HK-2 (cell line): Measurements from ENCODE around the gene CNTN4.

Experiments
- DNase-seq: peaks from one replicate; pipeline ENCODE4 v3.0.0-alpha.2; 2018; ENCODE audit not compliant: unreplicated experiment

Gene CNTN4

DNA sequence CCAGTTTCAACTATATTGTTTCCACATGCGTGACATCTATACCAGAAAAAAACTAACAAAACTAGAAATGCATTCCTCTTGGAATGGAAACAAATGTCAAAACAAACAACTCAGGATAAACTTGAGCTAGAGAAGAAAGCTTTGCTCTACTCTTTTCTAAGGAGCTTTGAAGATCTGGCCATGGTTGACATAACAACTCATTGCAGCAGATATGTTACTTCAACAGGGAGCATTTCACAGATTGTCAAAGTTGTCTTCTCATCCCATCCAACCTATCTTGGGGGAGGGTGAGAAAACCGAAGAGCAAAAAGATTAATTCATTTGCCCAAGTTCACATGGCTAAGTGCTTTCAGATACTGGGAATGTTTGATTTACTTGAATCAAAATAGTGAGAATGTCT lies 484.4 kb downstream of the CNTN4 start:
- DNase-seq, result no peak

DNA sequence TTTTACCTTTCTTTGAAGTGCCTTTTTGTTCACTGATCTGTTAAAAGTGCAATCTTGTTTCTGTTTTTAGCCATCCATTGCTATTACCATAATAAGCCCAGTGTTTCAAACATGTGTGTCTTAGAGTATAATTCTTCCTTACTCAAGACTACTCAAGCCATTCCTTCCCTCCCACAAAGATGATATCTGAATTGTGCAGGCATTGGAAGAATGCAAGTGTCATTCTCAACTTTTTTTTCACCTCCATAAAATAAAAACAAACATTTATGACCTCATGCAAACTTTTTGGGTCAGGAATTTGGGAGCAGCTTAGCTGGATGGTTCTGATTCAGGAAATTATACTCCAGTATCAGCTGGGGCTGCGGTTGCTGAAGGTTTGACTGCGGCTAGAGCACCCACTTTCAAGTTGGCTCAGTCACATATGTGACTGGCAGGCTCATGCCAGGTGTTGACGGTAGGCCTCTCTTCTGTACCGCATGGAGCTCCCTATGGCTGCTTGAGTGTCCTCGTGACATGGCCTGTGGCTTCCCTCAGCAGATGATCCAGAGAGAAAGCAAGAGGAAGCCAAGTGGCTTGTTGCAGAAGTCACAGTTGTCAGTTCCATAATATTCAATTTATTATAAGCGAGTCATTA lies 490.8 kb downstream of the CNTN4 start:
- DNase-seq, result no peak

DNA sequence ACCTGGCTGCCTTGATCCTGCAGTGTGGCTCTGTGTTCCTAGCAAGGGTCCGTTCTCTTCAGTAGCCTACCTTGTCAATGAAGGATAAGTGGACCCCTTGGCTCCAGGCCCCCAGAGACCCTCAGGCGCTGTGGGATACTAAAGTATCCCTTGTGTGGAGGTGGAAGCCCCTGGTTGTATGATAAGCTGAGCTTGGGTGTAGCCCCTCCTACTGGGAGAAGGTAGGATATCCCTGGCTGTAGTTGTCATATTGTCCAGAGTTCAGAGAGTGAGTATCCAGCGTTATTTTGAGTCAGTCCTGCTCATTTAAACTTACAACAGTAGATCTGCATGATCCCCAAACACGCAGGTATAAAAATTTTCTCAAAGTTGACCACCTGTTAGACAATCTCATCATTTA lies 496.8 kb downstream of the CNTN4 start:
- no peak for DNase-seq

DNA sequence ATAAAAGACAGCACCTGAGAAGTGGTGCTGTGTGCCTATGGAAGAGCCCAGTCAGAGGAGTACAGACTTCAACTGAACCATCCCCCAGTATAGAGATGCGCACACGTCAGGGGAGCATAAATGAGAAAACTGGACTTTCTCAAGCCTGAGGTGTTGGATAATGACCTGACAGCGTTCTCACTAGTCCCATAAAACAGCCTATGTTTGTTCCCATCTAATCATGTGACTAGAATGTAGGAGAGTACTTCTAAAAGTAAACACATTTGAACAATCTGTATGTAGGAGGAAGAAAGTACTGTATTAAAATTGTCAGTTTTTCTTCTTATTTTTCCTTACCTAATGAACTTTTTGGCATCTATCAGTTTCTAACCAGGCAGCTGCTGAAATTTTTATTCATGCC lies 498.9 kb downstream of the CNTN4 start:
- no peak for DNase-seq

DNA sequence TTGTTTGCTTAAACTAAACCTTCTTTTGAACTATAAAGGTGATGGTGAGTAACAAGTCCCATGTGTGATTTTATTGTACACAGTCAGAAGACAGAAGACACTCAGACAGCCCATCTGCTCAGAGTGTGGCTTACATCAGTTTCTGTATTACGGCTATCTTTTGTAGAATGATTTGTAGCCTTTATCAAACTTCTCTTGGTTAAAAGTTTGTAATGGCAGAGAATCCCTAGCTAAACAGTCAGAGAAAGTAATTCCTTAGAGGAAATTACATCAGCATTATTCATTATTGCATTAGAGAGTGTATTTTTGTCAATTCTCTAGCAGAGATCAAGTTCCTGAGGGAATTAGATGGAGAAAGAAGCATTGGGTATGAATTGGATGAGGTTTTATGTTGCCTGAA lies 500.8 kb downstream of the CNTN4 start:
- no peak for DNase-seq

DNA sequence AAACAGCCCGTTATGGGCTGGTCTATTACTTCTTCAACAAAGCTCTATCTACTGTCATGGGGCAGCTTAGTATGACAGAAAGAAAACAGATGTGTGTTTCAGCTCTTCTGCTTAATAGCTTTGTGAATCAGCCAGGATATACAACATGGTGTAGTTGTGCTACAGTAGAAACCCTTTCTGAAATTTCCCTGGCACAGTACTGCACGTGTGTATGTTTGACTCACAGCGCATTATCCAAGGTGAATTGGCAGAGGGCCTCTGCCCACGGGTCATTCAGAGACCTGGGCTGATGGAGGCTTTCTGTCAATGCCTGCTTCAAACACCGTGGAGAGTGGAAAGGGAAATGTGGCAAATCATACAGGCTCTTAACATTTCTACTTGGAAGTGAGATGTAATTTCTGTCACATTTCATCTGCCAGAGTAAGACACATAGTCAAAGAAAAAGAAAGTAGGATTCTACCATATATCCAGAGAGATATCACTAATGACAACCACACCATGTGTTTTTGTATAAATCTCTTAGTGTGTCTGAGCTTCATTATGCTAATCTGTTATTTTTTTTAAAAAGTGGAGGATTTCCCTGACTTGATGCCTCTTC lies 505.1 kb downstream of the CNTN4 start:
- no peak for DNase-seq

DNA sequence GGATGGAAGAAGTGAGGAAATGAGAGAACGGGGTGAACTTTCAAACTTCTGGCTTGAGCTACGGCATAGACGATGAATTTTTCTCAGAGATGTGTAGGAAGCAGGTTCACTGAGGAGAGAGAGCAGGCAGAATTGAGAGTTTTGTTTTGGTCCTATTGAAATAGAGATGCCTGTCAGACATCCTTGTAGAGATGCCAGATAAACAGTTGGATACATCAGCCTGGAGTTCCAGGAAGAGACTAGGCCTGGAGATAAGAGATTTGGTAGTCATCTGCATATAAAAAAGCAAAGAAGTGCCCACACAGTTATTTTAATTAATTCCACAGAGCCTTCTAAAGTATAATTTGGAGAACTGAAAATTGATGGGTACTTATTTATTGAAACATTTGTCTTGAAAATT lies 515.9 kb downstream of the CNTN4 start:
- no peak for DNase-seq

DNA sequence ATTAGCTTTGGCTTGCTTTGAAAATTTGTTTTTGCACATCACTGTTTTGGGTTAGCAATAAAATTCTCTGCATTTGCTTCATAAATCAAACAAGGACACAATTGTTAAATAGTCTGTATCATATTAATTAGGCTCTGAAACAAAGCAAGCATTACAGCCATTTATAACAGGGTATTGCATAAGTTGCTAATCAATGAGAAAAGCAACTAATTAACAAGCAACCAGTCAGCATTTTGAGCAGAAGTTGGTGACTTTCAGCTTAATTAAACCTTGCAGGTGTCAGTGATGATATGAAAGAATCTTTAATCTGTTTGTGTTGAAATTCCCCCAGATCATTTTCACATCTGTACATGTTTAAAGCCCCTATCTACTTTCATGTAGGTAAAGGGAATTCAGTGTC lies 516.4 kb downstream of the CNTN4 start:
- no peak for DNase-seq

DNA sequence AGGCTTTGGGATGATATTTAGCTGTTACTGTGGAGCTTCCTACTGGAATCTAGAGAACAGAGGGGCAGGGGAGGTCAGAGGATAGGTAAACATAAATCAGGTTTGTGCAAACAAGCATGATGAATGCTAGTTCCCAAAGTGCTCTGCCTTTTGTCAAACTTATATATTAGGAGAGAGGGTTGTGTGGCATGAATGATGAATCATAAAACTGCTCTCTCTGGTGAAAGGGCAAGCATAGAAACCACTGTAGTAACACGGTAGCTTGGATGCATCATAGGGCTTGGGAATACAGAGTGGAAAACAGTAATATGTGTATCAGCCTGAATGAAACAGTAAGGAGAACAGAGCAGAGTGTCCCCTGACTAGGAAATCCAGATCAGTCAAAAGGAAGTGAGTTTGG lies 524.8 kb downstream of the CNTN4 start:
- DNase-seq, result no peak

DNA sequence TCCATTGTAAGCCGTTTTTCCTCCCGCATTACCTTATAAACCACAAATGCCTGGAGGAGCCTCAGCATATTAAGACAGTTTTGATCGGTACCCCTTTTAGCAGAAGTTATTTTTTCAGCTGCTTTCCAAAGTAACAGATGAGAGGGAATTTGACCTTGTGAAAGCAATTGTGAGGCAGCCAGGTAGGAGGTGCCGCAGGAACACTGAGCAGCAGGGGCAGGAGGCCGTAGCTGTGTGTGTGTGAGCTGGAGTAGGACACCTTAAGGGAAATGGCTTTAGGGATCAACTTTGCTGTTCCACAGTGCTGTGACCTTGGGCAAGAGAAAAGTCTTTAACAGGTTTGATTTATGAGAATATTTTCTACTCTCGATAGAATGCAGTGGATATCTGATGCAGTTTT lies 529.5 kb downstream of the CNTN4 start:
- no peak for DNase-seq

DNA sequence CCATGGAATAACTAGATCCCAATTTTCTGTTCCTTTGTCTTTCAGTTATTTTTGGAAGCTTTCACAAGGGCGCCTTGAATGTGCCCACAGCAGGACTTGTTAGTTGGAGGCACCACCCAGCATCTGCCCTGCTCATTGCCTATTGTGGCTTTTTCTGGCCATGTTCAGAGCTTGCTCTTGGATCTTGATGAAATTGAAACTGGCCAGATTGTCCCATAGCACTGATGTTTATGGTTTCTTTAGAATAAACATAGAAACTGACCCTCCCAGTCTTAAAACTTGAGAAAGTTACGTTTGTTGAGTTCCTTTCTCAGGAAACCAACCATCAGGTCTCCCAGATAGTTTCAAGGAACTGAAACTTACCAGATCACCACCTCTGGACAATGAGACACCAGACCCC lies 536.8 kb downstream of the CNTN4 start:
- DNase-seq, result no peak

DNA sequence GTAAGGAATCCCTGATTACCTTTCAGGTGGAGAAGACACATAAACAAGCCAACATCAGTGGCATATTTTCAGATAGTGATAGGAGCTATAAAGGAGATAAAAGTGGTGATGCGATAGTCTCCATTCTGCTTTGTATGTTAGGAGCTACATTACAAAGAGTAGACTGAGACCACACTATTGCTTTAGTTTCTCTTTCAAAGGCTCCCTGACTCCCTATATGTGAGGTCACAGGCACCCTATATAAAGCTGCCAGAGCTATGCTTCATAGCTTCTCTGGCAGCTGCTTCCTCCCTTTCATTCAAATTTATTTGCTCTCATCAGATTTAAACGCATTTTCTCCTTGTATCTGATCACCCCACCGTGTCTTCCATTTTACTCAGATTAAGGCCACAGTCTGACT lies 544.9 kb downstream of the CNTN4 start:
- no peak for DNase-seq

DNA sequence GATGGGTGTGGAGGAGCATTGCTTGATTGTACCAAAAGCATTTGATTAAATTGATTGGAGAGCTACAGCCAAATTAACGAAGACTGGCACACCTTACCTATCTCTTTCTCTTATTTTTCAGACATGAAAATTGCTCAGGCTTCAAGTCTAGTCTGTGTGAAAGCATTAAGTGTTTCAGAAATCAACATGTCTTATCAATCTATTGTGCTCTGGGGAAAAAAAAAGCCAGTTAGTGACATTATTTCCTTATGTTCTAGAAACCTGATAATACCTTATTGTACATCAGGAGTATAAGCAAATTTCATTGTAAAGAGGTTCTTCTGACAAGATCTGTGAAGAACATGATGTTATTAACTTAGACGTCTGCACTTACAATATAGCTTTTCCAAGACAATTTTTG lies 546.3 kb downstream of the CNTN4 start:
- DNase-seq, result no peak

DNA sequence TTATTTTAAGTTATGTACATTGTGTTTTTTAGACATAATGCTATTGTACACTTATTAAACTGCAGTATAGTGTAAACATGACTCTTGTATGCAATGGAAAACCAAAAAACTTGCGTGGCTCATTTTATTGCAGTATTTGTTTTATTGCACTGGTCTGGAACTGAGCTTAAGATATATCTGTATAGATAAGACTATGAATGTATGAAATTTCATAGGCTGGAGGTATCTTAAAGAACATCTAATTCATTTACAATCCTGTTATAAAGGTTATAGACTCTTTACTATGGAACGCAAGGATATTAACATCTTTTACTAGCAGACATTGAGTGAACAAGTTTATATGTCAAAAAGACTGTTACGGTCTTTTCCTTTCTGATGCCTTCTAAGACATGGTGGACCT lies 552.1 kb downstream of the CNTN4 start:
- DNase-seq, result no peak

DNA sequence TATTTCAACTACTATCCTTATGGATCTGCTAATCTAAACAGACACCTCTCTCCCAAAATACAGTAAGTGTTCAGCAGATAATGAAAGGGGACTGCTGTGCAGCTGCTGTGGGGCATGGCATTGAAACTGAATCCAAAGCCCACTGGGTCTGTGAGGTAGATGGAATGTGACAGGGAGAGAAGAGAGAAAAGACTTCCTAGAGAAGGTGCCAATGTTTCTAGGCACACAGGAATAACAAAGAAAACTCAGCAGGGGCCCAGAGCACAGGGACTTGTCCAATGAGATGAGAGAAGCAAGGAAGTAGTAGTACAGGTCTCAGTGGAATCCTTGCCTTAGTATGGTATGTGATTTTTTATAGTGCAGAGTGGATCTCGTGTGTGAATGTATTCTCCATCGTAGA lies 553.7 kb downstream of the CNTN4 start:
- DNase-seq, result no peak

DNA sequence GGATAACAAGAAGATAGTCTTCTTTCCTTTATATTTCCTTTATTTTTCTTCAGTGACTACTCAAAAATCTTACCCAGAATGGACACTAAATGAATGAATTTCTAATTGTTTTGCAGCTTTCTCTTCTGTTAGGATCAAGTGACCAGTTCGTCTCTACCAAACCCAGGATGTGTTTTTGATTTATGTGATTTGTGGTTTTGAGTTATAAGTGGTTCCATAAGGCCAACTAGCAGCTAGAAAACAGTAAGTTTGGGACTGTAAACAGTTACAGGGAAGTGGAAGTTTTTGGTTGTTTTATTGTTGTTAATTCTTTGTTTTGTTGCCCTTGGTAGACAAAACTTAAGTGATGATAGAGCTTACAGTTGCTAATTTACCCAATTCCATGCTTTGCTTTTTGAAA lies 555.0 kb downstream of the CNTN4 start:
- no peak for DNase-seq

DNA sequence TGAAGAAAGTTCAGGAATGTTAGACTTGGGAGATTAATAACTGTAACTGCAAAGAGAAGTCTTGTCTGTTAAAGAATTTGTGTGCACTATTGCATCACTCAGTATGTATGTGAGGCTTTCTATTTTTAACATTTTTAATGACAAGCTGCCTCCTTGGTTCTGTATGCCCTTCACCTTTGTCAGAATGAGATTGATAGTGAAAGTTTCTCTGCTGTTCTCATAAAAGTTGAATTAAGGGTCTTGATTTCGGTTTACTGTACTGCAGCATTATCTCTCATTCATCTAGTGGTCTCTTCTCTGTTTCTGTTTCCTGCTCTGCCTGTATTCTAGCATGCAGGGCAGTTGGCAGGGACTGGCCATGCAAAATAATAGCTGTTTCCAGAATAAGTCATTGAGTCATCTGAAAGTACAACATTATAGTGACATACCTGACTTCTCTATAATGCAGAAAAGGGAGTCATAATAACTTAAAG lies 556.6 kb downstream of the CNTN4 start:
- DNase-seq, result no peak

DNA sequence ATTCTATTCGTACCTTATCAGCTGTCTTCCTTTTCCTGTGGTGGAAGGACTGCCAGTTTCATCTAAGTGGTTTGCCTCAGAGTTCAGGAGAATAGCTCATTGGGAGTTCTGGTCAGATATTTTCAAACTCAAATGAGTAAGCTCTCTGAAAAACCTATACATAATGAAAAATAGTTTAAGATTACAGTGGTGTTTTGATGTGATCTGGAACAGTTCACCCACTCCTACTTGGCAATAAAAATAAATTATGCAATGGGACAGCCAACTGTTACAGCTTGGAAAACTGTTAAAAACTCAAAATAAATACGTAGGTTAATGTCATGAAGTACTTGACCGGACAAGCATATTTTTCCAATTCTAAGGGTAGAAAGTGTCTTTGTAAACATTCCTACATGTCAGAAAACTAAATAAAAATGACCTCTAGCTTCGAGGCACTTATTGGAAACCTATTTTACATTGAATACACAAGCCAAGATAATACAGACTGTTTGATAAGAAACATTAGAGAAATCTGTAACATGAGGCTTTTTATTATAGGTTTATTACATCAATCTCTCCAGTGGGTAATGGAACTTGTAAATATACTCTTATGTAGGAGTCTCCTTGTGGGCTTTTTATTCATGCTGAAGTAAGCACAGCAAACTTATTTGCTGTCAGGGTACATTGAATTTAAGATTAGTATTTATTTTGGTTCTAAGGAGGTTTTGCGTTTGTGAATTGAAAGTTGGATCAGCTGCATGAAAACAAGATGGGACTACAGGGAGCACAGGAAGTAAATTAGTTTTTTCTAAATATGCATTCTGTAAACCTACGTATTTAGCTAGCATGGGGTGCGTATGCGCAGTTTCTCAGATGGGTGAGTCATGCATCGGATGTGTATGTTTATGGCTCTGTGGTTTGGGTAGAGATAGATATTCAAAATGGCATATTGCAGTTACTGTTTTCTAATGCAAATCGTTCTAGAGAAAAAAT lies 558.4 kb downstream of the CNTN4 start:
- no peak for DNase-seq

DNA sequence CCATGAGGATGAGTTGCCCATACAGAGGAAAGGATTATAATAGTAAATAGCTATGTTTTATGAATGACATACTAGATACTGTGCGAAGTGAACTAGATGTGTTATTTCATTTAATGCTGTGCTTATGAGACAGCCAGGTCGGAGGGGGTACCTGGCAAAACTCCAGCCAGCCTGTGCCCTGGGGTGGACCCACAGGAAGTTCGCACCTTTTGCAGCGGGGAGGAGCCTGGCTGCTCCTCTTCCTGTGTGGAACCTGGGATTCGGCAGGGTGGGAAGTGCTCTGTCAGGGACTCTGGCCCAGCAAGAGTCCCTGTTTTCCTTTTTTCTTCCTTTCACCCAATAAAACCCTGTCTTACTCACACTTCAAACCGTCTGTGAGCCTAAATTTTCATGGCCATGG lies 559.3 kb downstream of the CNTN4 start:
- DNase-seq, result no peak

DNA sequence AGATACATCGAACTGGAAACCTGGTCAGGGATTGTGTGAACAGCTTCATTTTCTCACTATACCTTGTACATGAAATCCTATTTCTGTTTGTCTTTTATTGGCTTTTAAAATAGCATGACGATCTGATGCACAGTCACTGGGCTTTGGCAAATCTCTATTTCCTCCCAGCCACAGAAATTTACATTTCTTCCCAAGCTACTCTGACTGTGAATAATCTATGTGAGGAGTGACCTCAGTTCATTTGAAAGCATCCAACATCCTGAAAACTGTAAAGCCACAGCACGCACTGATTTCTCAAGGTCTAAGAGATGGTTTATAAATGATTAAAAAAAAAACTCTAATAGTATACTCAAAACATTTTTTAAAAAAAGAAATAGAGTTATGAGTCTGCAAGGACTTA lies 561.2 kb downstream of the CNTN4 start:
- no peak for DNase-seq

DNA sequence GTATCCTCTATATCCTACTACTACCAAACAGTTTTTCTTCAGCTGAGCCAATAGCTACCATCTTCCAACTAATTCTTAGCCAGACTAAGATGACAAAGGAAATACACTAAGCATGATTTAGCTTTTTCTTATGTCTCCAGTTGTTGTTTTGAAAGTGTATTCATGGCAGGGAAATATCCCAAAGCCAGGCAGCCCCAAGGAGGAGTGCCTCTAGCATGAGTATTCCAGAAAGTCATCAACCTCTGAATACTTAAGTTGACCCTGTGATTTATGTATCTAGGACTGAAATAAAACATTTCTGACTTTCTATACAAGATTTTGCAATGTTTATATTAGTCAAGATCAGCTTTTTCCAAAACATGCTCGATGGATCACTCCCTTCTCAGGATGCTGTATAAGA lies 562.4 kb downstream of the CNTN4 start:
- no peak for DNase-seq

DNA sequence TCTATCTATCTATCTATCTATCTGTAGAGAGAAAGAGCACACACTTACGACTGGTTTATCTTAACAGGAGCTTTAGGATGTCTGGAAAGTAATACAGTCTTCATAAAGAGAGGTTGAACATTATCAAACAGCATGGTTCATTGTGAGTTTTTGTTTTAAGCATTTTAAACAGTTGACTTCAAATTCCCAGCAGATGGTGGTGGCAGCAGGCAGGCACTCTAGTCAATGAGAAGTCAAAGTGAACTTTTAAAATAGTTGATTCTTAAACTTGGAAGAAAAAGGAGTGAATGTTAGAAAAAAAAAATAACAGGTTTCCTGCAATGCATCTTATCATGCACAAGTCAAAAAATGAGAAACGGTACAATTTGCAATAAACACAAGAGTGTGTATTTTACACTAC lies 578.8 kb downstream of the CNTN4 start:
- DNase-seq, result no peak

DNA sequence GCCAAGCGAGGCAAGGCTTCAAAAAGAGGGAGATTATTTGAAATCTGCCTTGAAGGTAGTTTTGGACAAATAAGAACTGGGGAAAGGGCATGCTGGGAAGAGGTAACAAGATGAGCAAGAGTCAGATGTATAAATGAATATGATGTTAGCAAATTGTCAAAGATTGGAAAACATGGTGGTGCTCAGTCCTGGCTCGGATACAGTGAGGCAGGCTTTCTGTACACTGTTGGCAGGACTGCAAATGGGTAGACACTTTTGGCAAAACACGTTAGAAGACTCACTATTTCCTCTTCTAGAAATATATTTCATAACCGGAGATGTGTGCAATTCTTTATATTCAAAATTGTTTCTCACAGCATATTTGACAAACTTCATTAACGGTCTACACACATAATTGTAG lies 581.6 kb downstream of the CNTN4 start:
- no peak for DNase-seq
